Esophagus squamous epithelium (tissue), 5 donors: Measurements from ENCODE around the gene IL1RAPL2. TPM values are rescaled to one million over a fixed set of nuclear protein-coding genes. Genes with fewer than 3 reads are reported as not detected.

Source experiments
- DNase-seq: peaks from one replicate; lab custom pipeline; 2025; lab: John Stamatoyannopoulos, UW
- H3K27ac ChIP-seq, 4 donors: fragments of 200-600 bp; sonication (generic); one replicate each; pipeline ENCODE4 v1.5.1; 2016 to 2019; ENCODE audit warnings: mild to moderate bottlenecking in 1 of 4
- H3K27me3 ChIP-seq, 4 donors: fragments of 200-600 bp; sonication (generic); 1 replicate in 3 of 4; 2 replicates in 1 of 4; pipeline versions ENCODE4 v1.5.1 to v1.6.0; 2017 to 2021; ENCODE audit warnings: antibody characterized with exemption in 1 of 4
- H3K36me3 ChIP-seq, 3 donors: fragments of 200-600 bp; sonication (generic); one replicate each; pipeline ENCODE4 v1.5.1; 2016 to 2019
- H3K4me1 ChIP-seq, 3 donors: fragments of 200-600 bp; sonication (generic); one replicate each; pipeline ENCODE4 v1.5.1; 2017 to 2019
- H3K4me3 ChIP-seq, 4 donors: fragments of 200-600 bp; sonication (generic); 1 replicate in 3 of 4; 2 replicates in 1 of 4; pipeline ENCODE4 v1.5.1; 2016 to 2019; ENCODE audit warnings: mild to moderate bottlenecking in 2 of 4, moderate library complexity in 1 of 4
- H3K9me3 ChIP-seq, 3 donors: fragments of 200-600 bp; sonication (generic); one replicate each; pipeline ENCODE4 v1.5.1; 2016 to 2019
- CTCF ChIP-seq, 6 experiments: fragments of 450-650 bp in 4 of 6; fragments of 200-600 bp in 2 of 6; sonication (generic) in 2 of 6; IDR thresholded peaks; one replicate each; pipeline ENCODE4 v1.5.1; 2016 to 2019; ENCODE audit warnings: antibody characterized with exemption in 6 of 6, mild to moderate bottlenecking in 4 of 6, moderate library complexity in 4 of 6
- POLR2A ChIP-seq, 4 donors: fragments of 450-650 bp; IDR thresholded peaks; one replicate each; pipeline ENCODE4 v1.6.1; 2017; ENCODE audit warnings: antibody characterized with exemption in 4 of 4, mild to moderate bottlenecking in 4 of 4, moderate library complexity in 3 of 4
- WGBS, 2 donors: methylation state at CpG; one replicate each; pipeline ENCODE4 v1.1.5; 2018; 5-methylcytosine and 5-hydroxymethylcytosine counted together
- intact Hi-C: fragments of 100-400 bp; cut with DNase I; formaldehyde crosslinking; loops from one replicate; pipeline ENCODE4 v1.15.0; 2022
- total RNA-seq, 4 donors: library from RNA; depleted of rRNA; stranded (reverse); fragments of >200 nt; gene quantifications; one replicate each; pipeline ENCODE4 v1.1.0, GENCODE V29; 2016
- donor health status: DM: yes; HTN: yes; CAD: no.

Gene IL1RAPL2
- total RNA-seq, 4 donors from 2014 or later: 0.09 TPM; not detected in 3

GRCh38 chrX:105051364-105051763, 485.4 kb downstream of the IL1RAPL2 start:
- no peak overlapping the region for H3K4me3 ChIP-seq
- H3K4me1 ChIP-seq: no peaks in the 10 kb centered on the region
- H3K9me3 ChIP-seq: no peaks in the 10 kb centered on the region
- TF ChIP-seq POLR2A (IDR thresholded peaks at IDR 0.05) (no peak), CTCF (IDR thresholded peaks at IDR 0.05) (no peak)
- no peak overlapping the region for H3K27ac ChIP-seq
- intact Hi-C loops: no loop called here
- no peaks in the 10 kb centered on the region for H3K36me3 ChIP-seq
- WGBS, 2 donors: no CpG with 5 or more reads among the region's 10 CpGs
- H3K27me3 ChIP-seq: no peaks in the 10 kb centered on the region
- DNase-seq: no peak

GRCh38 chrX:105052926-105053325, 486.9 kb downstream of the IL1RAPL2 start:
- intact Hi-C loops: no loop called here
- H3K36me3 ChIP-seq: no peaks in the 10 kb centered on the region

GRCh38 chrX:105063743-105064142, 497.7 kb downstream of the IL1RAPL2 start:
- Histone ChIP-seq H3K27ac (no peak overlapping the region), H3K4me3 (no peak overlapping the region), H3K4me1 (no peaks in the 10 kb centered on the region), H3K27me3 (peaks cover 0 to 2% (median 0%) of the 10 kb centered on the region in 4 donors), H3K9me3 (no peaks in the 10 kb centered on the region), H3K36me3 (no peaks in the 10 kb centered on the region)
- TF ChIP-seq CTCF (IDR thresholded peaks at IDR 0.05) (no peak), POLR2A (IDR thresholded peaks at IDR 0.05) (no peak)
- intact Hi-C loops: no loop called here
- no peak for DNase-seq

More at GRCh38 chrX:105052926-105053325, 486.9 kb downstream of the IL1RAPL2 start:
- TF ChIP-seq POLR2A (IDR thresholded peaks at IDR 0.05) (no peak), CTCF (IDR thresholded peaks at IDR 0.05) (no peak)
- Histone ChIP-seq H3K9me3 (no peaks in the 10 kb centered on the region), H3K27me3 (no peaks in the 10 kb centered on the region), H3K4me1 (no peaks in the 10 kb centered on the region), H3K4me3 (no peak overlapping the region), H3K27ac (no peak overlapping the region)
- no peak for DNase-seq
- 60 to 62% methylated on average over 2 of the region's 2 CpGs for WGBS, 2 donors

GRCh38 chrX:105098201-105098600, 532.2 kb downstream of the IL1RAPL2 start:
- WGBS, 2 donors: 35 to 69% methylated on average over 2 of the region's 2 CpGs
- no peaks in the 10 kb centered on the region for H3K27me3 ChIP-seq

GRCh38 chrX:105098812-105099211, 532.8 kb downstream of the IL1RAPL2 start:
- 45 to 68% methylated on average over 4 of the region's 4 CpGs for WGBS, 2 donors
- TF ChIP-seq POLR2A (IDR thresholded peaks at IDR 0.05) (no peak), CTCF (IDR thresholded peaks at IDR 0.05) (no peak)
- intact Hi-C loops: no loop called here

More at GRCh38 chrX:105098201-105098600, 532.2 kb downstream of the IL1RAPL2 start:
- H3K4me3 ChIP-seq: no peak overlapping the region
- no peak for DNase-seq
- no peaks in the 10 kb centered on the region for H3K36me3 ChIP-seq
- no peak for TF ChIP-seq CTCF (IDR thresholded peaks at IDR 0.05)
- TF ChIP-seq POLR2A (IDR thresholded peaks at IDR 0.05): no peak
- intact Hi-C loops: no loop called here
- H3K4me1 ChIP-seq: no peaks in the 10 kb centered on the region
- H3K9me3 ChIP-seq: no peaks in the 10 kb centered on the region
- H3K27ac ChIP-seq: no peak overlapping the region

More at GRCh38 chrX:105098812-105099211, 532.8 kb downstream of the IL1RAPL2 start:
- H3K27me3 ChIP-seq: no peaks in the 10 kb centered on the region
- no peak overlapping the region for H3K4me3 ChIP-seq
- H3K9me3 ChIP-seq: no peaks in the 10 kb centered on the region
- DNase-seq: no peak
- H3K27ac ChIP-seq: no peak overlapping the region
- no peaks in the 10 kb centered on the region for H3K4me1 ChIP-seq
- H3K36me3 ChIP-seq: no peaks in the 10 kb centered on the region
